HG03439 (cell line): ENCODE data around the gene TNFAIP6.
"Not testable (repeated sequence)": the region's sequence is repeated elsewhere in the genome, so short reads cannot be mapped to it uniquely, and the experiment has no call there.

ENCODE experiments used
- ATAC-seq: cut with Tn5 transposase; IDR thresholded peaks from one replicate; pipeline ENCODE4 v1.9.1; 2021; ENCODE audit warnings: mild to moderate bottlenecking, moderate library complexity; ENCODE audit not compliant: unreplicated experiment

TNFAIP6 gene

DNA sequence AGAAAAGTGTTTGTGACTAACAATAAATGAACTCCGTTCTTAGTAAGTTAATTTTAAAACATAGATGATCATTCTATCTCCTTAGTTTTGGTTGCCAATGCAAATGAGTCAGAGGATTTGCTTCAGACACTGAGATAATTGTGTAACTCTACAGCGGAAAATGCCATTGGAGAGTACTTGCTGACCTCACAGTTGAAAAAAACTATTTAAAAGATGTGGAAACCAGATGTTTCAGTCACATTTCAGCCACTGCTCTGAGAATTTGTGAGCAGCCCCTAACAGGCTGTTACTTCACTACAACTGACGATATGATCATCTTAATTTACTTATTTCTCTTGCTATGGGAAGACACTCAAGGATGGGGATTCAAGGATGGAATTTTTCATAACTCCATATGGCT is at the start of gene TNFAIP6:
TNFAIP6 (plus strand) TSS at position 234 of the 400 bp plus-strand sequence; CDS start at position 309, 75 bp downstream.
- no peak for ATAC-seq

- ATAC-seq: not testable (repeated sequence)
These were observed 47.1 kb upstream of the TNFAIP6 start for GRCh38 chr2:151310313-151310712.

GRCh38 chr2:151312440-151312839 is 45.0 kb upstream of the TNFAIP6 start:
- ATAC-seq: not testable (repeated sequence)

DNA sequence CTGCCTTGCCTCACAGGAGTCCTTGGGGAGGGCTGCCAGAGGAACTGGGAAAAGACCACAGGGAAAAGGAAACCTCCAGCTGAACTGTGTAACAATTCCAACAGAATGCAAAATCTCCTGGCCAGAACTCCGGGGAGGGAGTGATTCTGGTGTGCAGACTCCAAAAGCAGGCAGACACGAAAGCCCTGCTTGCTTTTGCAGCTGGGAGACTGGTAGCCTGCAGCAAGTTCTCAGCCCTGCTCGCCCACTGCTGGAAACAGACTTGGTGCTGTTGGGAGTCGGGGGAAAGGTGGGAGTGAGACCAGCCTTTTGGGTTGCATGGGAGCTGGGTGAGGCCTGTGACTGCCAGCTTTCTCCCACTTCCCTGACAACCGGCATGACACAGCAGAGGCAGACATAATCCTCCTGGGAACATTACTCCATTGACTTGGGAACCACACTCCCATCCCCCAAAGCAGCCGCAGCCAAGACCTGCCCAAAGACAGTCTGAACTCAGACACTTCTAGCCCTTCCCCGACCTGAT is 42.0 kb upstream of the TNFAIP6 start:
- ATAC-seq: no peak

DNA sequence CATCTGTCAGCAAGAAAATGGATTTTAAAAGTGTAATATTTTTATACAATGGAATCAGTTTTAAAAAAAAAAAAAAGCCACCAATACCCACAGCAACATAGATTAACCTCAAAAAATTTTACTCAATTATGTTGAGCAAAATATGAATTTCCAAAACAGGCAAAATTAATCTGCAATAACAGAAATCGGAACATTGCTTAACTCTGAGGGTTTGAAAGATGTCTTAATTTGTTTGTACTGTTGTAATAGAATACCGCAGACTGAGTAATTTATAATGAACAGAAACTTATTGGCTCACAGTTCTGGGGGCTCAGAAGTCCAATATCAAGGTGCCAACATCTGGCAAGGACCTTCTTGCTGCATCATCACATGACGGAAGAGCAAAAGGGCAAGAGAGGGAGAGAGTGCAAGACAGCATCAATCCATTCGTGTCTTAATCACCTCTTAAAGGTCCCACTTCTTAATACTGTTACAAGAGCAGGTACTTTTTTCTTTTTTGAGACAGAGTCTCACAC is 31.8 kb upstream of the TNFAIP6 start:
- no peak for ATAC-seq

- no peak for ATAC-seq
These were observed 30.8 kb upstream of the TNFAIP6 start for GRCh38 chr2:151326554-151326953.

DNA sequence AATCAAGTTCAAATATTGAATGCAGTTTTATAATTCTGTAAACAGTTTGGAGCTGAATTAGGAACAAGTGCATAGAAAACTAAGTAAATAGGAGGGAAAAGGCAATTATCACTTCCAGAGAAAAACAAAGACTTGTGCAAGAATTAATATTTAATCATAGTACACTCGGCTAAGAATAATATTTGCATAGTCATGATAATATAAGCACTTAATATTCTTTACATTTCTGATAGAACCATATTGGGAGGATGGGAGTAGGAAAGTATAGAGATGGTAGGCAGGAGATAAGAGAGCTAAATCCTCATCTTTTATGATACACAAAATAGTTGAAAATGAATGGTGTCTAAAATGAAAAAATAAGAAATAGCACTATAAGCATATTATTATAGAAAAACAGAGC is 27.4 kb upstream of the TNFAIP6 start:
- no peak for ATAC-seq

GRCh38 chr2:151333083-151333482 is 24.3 kb upstream of the TNFAIP6 start:
- ATAC-seq: no peak

GRCh38 chr2:151334082-151334815 is 23.1 kb upstream of the TNFAIP6 start:
- ATAC-seq: no peak

DNA sequence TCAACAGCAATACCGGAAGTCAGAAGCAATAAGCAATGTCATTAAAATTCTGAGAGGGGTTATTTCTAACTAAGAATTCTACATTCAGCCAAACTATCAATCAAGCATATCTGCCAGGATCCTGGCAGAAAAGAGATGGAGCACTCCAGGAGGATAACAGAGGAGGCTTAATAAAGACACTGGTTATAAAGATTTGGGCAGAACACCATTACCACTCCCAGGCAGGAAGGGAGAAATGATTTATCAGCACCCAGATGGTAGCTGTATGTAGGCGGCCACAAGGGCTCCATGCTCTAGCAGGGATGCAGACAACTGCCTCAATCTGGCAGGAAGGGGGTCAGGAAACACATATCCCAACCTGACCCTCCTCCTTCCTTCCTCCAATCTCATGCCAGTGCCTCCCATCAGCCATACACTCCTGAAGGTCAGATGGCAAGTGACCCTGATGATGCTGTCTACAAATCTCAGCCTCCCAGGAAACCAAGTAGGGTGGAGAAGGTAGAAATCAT is 20.5 kb upstream of the TNFAIP6 start:
- ATAC-seq: no peak

DNA sequence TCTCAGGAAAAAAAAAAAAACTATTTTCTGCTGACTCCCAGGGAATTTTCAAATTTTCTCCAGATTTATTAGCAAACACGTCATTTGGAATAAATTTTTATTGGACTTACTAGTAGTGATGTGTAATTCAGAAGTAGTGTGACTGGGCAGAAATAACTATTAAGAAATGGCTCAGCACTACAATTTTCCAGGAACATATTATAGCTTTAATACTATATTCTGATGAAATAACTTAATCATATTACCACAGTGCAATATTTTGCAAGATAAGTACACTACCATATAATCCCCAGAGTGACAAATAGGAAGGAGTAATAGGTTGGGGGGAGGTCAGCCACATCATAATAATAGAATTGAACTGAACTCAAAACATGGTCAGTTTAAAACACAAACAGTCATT is 19.7 kb upstream of the TNFAIP6 start:
- ATAC-seq: no peak

- ATAC-seq: no peak
These were observed 19.3 kb upstream of the TNFAIP6 start for GRCh38 chr2:151338115-151338514.

GRCh38 chr2:151343073-151343472 is 14.3 kb upstream of the TNFAIP6 start:
- ATAC-seq: no peak

DNA sequence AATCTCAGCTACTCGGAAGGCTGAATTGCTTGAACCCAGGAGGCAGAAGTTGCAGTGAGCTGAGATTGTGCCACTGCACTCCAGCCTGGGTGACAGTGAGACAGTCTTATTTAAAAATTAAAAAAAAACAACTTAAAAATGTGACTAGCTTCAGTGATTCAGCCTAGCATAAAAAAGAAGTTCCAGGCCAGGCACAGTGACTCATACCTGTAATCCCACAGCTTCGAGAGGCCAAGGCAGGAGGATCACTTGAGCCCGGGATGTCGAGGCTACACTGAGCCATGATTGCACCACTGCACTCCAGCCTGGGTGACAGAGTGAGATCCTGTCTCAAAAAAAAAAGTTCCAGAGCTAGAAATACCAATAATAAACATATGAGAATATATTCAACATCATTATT is 13.2 kb upstream of the TNFAIP6 start:
- not testable (repeated sequence) for ATAC-seq

- no peak for ATAC-seq
These were observed 12.5 kb upstream of the TNFAIP6 start for GRCh38 chr2:151344906-151345305.

DNA sequence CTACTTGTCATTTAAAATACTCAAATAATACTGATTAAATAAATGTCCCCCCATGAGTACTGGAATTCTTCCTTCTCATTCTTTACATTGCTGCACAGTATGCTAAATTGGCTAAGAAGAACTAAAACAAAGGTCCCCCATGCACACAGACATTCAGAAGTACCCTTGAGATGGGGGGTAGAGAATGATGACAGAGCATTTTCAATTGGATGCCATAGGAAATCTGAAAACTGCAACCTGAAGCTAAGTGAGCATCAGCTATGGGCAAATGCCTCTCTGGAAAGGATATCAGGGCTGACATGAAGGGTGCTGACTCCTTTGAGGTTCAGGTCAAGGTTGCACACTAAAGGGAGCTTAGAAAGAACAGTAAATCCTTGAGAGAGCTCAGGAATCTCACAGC is 10.1 kb upstream of the TNFAIP6 start:
- ATAC-seq: no peak

DNA sequence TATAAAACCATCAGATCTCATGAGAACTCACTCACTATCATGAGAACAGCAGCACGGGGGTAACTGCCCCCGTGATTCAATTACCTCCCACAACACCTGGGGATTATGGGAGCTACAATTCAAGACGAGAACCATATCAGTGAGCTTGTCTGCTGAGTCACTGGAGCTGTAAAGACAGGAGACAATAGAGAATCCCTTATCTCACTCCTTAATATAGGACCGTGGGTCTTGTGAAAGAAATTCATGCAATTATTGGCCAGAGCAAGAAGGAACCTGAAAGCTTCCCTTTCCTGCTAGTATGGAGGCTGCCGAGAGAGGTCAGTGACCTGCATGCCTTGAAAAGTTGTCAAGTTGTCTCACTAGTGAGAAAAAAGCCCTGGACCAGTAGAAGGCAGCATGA is 9.5 kb upstream of the TNFAIP6 start:
- no peak for ATAC-seq

DNA sequence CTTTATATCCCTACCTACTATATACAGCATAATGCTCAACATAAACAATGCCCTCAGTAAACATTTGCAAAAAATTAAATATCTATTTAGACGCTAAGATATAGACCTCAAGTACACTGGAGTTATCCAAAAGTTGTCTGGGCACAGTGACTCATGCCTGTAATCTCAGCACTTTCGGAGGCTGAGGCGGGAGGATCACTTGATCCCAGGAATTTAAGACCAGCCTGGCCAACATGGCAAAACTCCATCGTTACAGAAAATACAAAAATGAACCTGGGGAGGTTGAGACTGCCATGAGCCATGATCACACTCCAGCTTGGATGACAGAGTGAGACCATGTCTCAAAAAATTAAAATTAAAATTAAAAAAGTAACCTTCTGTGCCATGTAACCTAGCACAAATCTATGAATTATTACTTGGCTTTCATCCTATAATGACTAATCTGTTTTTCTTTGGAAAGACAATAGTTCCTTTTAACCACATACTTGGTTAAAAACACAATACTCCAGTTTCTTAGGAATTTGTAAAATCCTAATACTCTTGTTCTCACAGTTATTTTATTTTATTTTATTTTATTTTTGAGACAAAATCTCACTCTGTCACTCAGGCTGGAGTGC is 6.7 kb upstream of the TNFAIP6 start:
- ATAC-seq: no peak

DNA sequence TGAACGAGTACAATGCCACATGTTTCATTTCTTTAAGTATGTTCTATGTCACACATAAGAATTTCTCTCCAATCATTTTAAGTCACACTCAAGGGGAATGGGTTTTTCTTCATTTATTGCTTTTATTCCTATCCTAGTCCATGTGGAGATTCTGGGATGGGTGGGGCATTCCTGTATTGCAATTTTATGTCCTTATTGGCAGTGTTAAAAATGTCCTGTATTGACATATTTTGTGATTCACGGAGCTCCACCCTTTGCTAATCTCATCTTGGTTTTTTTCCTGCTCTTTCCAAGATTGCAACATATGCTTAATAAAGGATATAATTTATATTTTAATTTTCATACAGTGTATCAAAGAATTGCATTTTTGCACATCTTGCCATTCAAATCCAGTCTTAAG is 3.4 kb upstream of the TNFAIP6 start:
- ATAC-seq: no peak

- no peak for ATAC-seq
These were observed 2.6 kb upstream of the TNFAIP6 start for GRCh38 chr2:151354807-151355206.

- no peak for ATAC-seq
These were observed 976 bp downstream of the TNFAIP6 start for GRCh38 chr2:151358166-151358970.
